Uterus (tissue), 2 donors: Measurements from ENCODE around the gene SART1.
"Not testable (repeated sequence)": the region's sequence is repeated elsewhere in the genome, so short reads cannot be mapped to it uniquely, and the experiment has no call there.

ENCODE experiments used
- POLR2A ChIP-seq, 2 donors: fragments of 450-650 bp; IDR thresholded peaks; one replicate each; pipeline ENCODE4 v1.6.1; 2016; ENCODE audit warnings: antibody characterized with exemption in 2 of 2, mild to moderate bottlenecking in 1 of 2, moderate library complexity in 1 of 2
- TF ChIP-seq, protein P1 (sequence below), 4 experiments: fragments of 200-600 bp in 2 of 4; fragments of 450-650 bp in 2 of 4; sonication (generic) in 2 of 4; IDR thresholded peaks; one replicate each; pipeline ENCODE4 v1.5.1; 2016 to 2019; ENCODE audit warnings: antibody characterized with exemption in 4 of 4, mild to moderate bottlenecking in 2 of 4, moderate library complexity in 1 of 4

DNA sequence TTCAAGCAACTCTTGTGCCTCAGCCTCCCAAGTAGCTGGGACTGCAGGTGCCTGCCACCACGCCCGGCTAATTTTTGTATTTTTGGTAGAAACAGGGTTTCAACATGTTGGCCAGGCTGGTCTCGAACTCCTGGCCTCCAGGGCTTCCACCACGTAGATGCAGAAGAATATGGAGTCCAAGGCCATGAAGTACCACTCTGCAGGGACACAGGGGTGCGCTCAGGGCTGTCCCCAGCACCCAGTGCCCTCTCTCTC, 61.6 kb downstream of the SART1 start:
- TF ChIP-seq, protein P1, sequence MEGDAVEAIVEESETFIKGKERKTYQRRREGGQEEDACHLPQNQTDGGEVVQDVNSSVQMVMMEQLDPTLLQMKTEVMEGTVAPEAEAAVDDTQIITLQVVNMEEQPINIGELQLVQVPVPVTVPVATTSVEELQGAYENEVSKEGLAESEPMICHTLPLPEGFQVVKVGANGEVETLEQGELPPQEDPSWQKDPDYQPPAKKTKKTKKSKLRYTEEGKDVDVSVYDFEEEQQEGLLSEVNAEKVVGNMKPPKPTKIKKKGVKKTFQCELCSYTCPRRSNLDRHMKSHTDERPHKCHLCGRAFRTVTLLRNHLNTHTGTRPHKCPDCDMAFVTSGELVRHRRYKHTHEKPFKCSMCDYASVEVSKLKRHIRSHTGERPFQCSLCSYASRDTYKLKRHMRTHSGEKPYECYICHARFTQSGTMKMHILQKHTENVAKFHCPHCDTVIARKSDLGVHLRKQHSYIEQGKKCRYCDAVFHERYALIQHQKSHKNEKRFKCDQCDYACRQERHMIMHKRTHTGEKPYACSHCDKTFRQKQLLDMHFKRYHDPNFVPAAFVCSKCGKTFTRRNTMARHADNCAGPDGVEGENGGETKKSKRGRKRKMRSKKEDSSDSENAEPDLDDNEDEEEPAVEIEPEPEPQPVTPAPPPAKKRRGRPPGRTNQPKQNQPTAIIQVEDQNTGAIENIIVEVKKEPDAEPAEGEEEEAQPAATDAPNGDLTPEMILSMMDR (IDR thresholded peaks at IDR 0.05): not testable (repeated sequence)
- not testable (repeated sequence) for TF ChIP-seq POLR2A (IDR thresholded peaks at IDR 0.05)
